ENCODE results near the gene CEP170.
A peak's percentile ranks its signal among the peaks of the same experiment; 100 is the strongest.

CEP170 gene

GRCh38 chr1:243251539-243251938 lies 3.5 kb downstream of the CEP170 start:
- no peaks in the 10 kb centered on the region for H3K9me3 ChIP-seq (ENCODE audit: insufficient read depth, low read length, severe bottlenecking)
- H3K27me3 ChIP-seq (ENCODE audit: insufficient read depth, low read length, poor library complexity): no peaks in the 10 kb centered on the region
- TF ChIP-seq, protein P1, sequence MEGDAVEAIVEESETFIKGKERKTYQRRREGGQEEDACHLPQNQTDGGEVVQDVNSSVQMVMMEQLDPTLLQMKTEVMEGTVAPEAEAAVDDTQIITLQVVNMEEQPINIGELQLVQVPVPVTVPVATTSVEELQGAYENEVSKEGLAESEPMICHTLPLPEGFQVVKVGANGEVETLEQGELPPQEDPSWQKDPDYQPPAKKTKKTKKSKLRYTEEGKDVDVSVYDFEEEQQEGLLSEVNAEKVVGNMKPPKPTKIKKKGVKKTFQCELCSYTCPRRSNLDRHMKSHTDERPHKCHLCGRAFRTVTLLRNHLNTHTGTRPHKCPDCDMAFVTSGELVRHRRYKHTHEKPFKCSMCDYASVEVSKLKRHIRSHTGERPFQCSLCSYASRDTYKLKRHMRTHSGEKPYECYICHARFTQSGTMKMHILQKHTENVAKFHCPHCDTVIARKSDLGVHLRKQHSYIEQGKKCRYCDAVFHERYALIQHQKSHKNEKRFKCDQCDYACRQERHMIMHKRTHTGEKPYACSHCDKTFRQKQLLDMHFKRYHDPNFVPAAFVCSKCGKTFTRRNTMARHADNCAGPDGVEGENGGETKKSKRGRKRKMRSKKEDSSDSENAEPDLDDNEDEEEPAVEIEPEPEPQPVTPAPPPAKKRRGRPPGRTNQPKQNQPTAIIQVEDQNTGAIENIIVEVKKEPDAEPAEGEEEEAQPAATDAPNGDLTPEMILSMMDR (IDR thresholded peaks at IDR 0.05; ENCODE audit: borderline replicate concordance, extremely low read depth, low read length, poor library complexity, severe bottlenecking): no peak
- TF ChIP-seq EZH2 (IDR thresholded peaks at IDR 0.05; ENCODE audit: borderline replicate concordance, low read depth, low read length, severe bottlenecking): no peak
- H3K4me2 ChIP-seq (ENCODE audit: insufficient read depth, low read length): peak overlapping the region; percentile 73; the same call in 1 of the 2 replicates
- DNase-seq: no peak
- peaks cover 35% of the 10 kb centered on the region for H4K20me1 ChIP-seq (ENCODE audit: insufficient read depth, low read length)
- no peaks in the 10 kb centered on the region for H3K36me3 ChIP-seq (ENCODE audit: insufficient read depth, low read length)
- H3K79me2 ChIP-seq (ENCODE audit: insufficient read depth, low read length): peaks cover 96% of the 10 kb centered on the region
- H3K9ac ChIP-seq (ENCODE audit: low read depth, low read length): no peak overlapping the region
- no peak for ATAC-seq (ENCODE audit: insufficient read depth, low read depth)
- peaks cover 29% of the 10 kb centered on the region for H3K4me1 ChIP-seq (ENCODE audit: insufficient read depth, low read length)
- H3K4me3 ChIP-seq (ENCODE audit: low read depth in 1 of 2, low read length in 2 of 2): no peak overlapping the region
- H3K27ac ChIP-seq (ENCODE audit: low read length): no peak overlapping the region
- H2AFZ ChIP-seq (ENCODE audit: low read depth, low read length): no peak overlapping the region

DNA sequence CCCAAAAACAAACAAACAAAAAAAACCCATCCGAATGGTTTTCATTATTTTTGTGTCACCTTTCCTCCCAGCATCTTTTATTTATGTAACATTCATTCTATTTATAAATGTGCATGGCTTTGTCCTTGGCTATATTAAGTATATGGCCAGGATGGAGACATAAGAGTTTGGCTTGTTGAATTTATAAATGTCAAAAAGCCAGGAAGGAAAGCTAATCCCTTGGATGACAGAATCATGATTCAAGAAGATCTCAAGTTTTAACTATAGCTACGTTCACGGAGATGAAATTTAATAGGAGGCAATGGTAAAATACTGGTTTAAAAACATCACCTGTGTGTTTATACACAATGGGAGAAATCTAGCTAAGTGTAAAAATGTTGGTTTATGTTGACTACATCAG lies 5.0 kb downstream of the CEP170 start:
- no peaks in the 10 kb centered on the region for H3K36me3 ChIP-seq (ENCODE audit: insufficient read depth, low read length)
- no peak overlapping the region for H3K9ac ChIP-seq (ENCODE audit: low read depth, low read length)
- no peak overlapping the region for H3K27ac ChIP-seq (ENCODE audit: low read length)
- H3K4me1 ChIP-seq (ENCODE audit: insufficient read depth, low read length): peaks cover 28% of the 10 kb centered on the region
- no peak for DNase-seq
- H3K9me3 ChIP-seq (ENCODE audit: insufficient read depth, low read length, severe bottlenecking): no peaks in the 10 kb centered on the region
- ATAC-seq (ENCODE audit: insufficient read depth, low read depth): no peak
- H3K4me3 ChIP-seq (ENCODE audit: low read depth in 1 of 2, low read length in 2 of 2): no peak overlapping the region
- no peak overlapping the region for H2AFZ ChIP-seq (ENCODE audit: low read depth, low read length)
- peaks cover 39% of the 10 kb centered on the region for H4K20me1 ChIP-seq (ENCODE audit: insufficient read depth, low read length)
- TF ChIP-seq, protein P1 (IDR thresholded peaks at IDR 0.05; ENCODE audit: borderline replicate concordance, extremely low read depth, low read length, poor library complexity, severe bottlenecking): no peak
- no peaks in the 10 kb centered on the region for H3K27me3 ChIP-seq (ENCODE audit: insufficient read depth, low read length, poor library complexity)
- H3K79me2 ChIP-seq (ENCODE audit: insufficient read depth, low read length): peaks cover 99% of the 10 kb centered on the region
- H3K4me2 ChIP-seq (ENCODE audit: insufficient read depth, low read length): peak overlapping the region; percentile 73; the same call in 1 of the 2 replicates

DNA sequence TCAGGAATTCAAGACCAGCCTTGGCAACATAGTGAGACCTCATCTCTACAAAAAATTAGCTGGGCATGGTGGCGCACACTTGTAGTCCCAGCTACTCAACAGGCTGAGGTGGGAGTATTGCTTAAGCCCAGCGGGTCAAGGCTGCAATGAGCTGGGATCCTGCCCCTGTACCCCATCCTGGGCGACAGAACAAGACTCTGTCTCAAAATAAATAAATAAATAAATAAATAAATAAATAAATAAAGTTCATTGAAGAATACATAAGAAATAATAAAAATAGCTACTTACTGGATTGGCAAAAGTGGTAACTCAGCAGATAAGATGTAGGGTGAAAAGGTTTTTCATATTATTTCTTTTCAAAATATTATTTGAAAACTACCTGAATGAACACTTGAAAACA lies 5.9 kb downstream of the CEP170 start:
- Histone ChIP-seq H3K4me1 (ENCODE audit: insufficient read depth, low read length) (peaks cover 28% of the 10 kb centered on the region), H3K27ac (ENCODE audit: low read length) (no peak overlapping the region), H3K36me3 (ENCODE audit: insufficient read depth, low read length) (no peaks in the 10 kb centered on the region), H3K4me2 (ENCODE audit: insufficient read depth, low read length) (0 out of 2 replicates have a peak overlapping the region, but pooled peaks have one; percentile 21), H3K9me3 (ENCODE audit: insufficient read depth, low read length, severe bottlenecking) (no peaks in the 10 kb centered on the region), H3K79me2 (ENCODE audit: insufficient read depth, low read length) (peaks cover 100% of the 10 kb centered on the region), H3K27me3 (ENCODE audit: insufficient read depth, low read length, poor library complexity) (no peaks in the 10 kb centered on the region), H4K20me1 (ENCODE audit: insufficient read depth, low read length) (peaks cover 39% of the 10 kb centered on the region), H3K9ac (ENCODE audit: low read depth, low read length) (no peak overlapping the region), H2AFZ (ENCODE audit: low read depth, low read length) (no peak overlapping the region), H3K4me3 (ENCODE audit: low read depth in 1 of 2, low read length in 2 of 2) (no peak overlapping the region)
- no peak for TF ChIP-seq EZH2 (IDR thresholded peaks at IDR 0.05; ENCODE audit: borderline replicate concordance, low read depth, low read length, severe bottlenecking)
- TF ChIP-seq, protein P1 (IDR thresholded peaks at IDR 0.05; ENCODE audit: borderline replicate concordance, extremely low read depth, low read length, poor library complexity, severe bottlenecking): no peak
- DNase-seq (no peak), ATAC-seq (ENCODE audit: insufficient read depth, low read depth) (no peak)

DNA sequence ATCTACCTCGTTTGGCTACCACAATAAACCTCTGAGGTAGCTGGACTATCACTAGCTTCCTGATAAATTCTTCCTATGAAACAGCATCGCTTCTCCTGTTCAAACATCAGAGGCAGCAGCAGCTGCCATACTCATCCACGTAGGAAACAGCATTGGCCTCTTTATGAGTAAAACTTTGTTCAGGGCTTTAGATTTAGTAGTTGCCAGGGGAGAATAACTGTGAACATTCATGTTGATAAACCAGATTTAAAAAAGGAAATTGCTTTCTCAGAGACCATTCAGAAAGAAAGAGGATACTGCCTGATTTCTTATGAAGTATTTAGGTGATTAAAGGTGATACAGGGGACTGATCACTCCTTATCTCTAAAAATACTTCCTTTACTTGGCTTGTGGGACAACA lies 7.2 kb downstream of the CEP170 start:
- H2AFZ ChIP-seq (ENCODE audit: low read depth, low read length): no peak overlapping the region
- H3K4me1 ChIP-seq (ENCODE audit: insufficient read depth, low read length): peaks cover 16% of the 10 kb centered on the region
- TF ChIP-seq, protein P1 (IDR thresholded peaks at IDR 0.05; ENCODE audit: borderline replicate concordance, extremely low read depth, low read length, poor library complexity, severe bottlenecking): no peak
- no peak for TF ChIP-seq EZH2 (IDR thresholded peaks at IDR 0.05; ENCODE audit: borderline replicate concordance, low read depth, low read length, severe bottlenecking)
- no peak overlapping the region for H3K9ac ChIP-seq (ENCODE audit: low read depth, low read length)
- H3K4me2 ChIP-seq (ENCODE audit: insufficient read depth, low read length): no peak overlapping the region
- no peaks in the 10 kb centered on the region for H3K9me3 ChIP-seq (ENCODE audit: insufficient read depth, low read length, severe bottlenecking)
- no peak overlapping the region for H3K27ac ChIP-seq (ENCODE audit: low read length)
- DNase-seq: no peak
- no peaks in the 10 kb centered on the region for H3K27me3 ChIP-seq (ENCODE audit: insufficient read depth, low read length, poor library complexity)
- H3K36me3 ChIP-seq (ENCODE audit: insufficient read depth, low read length): peaks cover 2% of the 10 kb centered on the region; the same call in 1 of the 2 replicates
- no peak for ATAC-seq (ENCODE audit: insufficient read depth, low read depth)
- peaks cover 41% of the 10 kb centered on the region for H4K20me1 ChIP-seq (ENCODE audit: insufficient read depth, low read length)
- H3K79me2 ChIP-seq (ENCODE audit: insufficient read depth, low read length): peaks cover 99% of the 10 kb centered on the region
- H3K4me3 ChIP-seq (ENCODE audit: low read depth in 1 of 2, low read length in 2 of 2): no peak overlapping the region
